T-helper 1 cell treated with Interleukin-12 subunit alpha and Interleukin-12 subunit beta and Interleukin-4 antibody, amounts not matched to agents 30 ng/mL and 1 ng/mL, for 36 hours (primary cell): ENCODE data around the gene ATP5F1C. TPM values are rescaled to one million over a fixed set of nuclear protein-coding genes. Genes with fewer than 3 reads are reported as not detected.

ENCODE experiments used
- intact Hi-C: fragments of 100-400 bp; cut with micrococcal nuclease; formaldehyde crosslinking; loops from one replicate; pipeline ENCODE4 v1.15.1; 2024
- total RNA-seq: library from RNA; stranded (reverse); gene quantifications from 2 replicates; pipeline ENCODE4 v1.2.3, GENCODE V29; 2022

The ATP5F1C gene
- total RNA-seq, 1 donor from 2014 or later = 280 TPM

DNA sequence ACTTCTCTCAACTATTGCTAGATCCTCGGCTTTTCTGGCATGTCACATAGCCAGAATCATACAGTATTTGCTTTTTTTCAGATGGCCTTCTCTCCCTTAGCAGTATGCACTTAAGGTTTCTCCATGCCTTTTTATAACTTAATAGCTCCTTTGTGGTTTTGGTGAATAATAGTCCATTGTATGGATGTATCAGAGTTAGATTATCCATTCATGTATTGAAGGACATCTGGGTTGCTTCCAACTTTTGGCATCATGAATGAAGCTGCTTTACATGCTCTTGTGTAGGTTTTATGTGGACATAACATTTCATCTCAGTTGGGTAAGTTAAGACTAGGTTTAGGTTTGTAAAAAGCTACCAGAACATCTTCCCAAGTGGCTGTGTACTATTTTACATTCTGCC lies 4.6 kb downstream of the ATP5F1C start:
- intact Hi-C loops = no loop called here

DNA sequence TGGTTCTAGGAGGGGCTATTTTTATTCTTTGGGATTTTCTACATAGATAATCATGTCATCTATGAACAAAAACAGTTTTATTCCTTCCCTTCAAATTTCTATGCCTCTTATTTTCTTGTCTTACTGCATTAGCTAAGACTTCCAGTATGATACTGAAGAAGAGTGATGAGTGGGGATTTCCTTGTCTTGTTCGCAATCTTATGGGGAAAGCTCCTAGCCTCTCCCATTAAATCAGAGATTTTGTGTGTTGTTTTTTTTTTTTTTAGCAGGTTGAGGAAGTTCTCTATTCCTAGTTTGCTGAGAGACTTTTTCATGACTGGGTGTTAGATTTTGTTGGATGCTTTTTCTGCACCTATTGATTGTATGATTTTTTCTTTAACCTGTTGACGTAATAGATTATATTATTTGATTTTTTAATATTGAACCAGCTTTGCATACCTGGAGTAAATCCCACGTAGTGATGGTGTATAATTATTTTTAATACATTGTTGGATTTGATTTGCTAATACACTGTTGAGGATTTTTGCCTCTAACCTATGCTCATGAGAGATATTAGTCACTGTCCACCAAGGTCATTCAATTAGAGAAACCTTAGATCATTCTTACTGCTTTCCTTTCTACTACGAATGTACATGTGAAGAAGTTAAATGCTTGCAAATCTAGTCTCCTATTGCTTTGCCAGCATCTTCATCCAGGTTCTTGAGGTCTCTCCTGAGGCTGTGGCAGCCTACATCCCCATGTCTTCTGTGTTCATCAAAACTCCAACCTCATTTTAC lies 6.5 kb downstream of the ATP5F1C start:
- intact Hi-C loops = no loop called here

GRCh38 chr10:7795605-7796004 lies 7.6 kb downstream of the ATP5F1C start:
- intact Hi-C loops = no loop called here

DNA sequence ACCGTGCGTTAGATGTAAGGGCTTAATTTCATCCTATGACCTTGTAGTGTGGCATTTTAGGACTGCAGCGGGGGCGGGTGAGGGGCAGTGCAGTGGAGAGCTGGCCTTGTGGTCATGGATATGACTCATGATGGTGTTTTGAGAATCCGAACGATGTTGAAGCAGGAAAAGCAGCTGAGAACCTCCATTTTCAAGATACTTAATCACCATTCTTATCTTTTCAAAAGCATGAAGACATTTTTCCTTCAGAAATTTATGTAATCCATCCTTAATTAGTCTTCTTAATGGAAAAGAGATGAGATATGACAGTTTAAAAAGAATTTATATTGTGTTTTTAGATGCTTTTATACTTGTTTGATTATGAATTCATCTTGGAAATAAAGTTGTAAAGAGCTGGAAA lies 9.6 kb downstream of the ATP5F1C start:
- intact Hi-C loops = no loop called here

DNA sequence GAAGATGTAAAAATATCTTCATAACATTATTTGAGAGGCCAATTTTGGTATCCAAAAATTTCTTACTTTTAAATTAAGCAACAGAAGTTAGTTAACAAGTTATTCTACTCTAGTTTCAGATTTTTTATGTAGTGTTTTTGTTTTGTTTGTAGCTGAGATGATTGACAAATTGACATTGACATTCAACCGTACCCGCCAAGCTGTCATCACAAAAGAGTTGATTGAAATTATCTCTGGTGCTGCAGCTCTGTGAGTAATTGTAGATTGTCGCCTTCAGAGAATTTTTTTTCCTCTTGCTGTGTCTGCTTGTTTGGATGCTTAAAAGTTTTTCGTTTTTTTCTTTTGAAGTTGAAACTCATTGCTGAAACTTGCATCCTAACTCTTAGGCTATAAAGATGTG lies 14.6 kb downstream of the ATP5F1C start:
- intact Hi-C loops = no loop called here

DNA sequence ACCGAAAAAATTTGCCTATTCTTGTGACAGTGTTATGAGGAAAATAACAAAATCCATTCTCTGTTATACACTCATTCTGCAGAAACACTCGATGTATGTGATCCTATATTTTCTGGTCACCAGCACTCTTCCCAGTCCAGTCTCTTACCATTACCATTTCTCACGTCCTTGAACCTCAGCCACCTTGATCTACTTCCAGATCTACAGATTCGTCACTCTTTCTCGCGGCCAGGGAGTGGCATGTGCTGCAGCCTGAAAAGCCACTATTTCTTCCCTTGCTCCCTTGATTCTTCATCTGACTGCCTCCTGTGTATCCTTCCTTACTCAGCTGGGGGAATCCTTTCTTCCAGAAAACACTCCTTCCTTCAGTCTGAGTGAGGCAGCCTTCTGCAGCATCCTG lies 16.2 kb downstream of the ATP5F1C start:
- intact Hi-C loops = no loop called here

DNA sequence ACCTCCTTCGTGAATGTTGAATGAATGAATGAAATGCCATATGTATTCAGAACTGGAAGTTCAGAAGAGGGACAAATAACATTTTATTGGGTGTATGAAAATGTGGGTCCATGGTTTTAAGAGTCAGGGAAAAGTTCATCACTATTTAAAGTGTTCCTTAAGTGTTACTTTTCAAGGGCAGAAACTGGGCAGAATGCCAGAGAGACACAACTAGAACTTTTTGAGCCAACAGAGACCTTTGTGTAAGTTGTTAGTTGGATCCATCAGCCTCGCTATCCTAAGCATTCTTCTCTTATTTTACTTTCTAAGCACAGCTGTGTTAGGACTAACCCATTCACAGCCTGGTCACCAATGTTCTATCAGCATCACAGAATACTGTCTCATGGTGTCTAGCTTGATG lies 16.8 kb downstream of the ATP5F1C start:
- intact Hi-C loops = no loop called here

DNA sequence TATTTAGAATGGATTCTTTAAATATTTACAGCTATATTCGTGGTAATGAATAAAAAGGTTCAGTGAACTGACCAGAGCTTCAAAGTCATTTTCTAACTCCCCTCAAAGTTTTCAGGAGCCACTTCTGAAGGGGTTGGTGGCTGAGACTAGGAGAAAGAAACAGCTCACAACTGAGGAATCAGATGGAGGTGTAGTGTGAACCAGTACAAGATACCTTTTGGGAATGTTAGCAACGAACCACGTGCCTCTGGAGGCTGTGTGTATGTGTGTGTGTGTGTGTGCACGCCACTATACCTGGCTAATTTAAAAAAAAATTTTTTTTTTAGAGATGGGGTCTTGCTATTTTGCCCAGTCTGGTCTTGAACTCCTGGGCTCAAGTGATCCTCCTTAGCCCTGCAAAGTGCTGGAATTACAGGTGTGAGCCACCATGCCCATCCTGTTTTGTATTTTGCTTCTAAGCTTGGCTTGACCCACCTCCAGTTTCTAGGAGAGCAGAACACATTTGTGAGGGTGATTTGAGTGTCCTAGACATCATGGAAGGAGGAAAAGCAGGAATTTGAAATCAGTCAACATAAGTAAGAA lies 20.8 kb downstream of the ATP5F1C start:
- intact Hi-C loops = no loop called here

- intact Hi-C loops = loop anchor here (10.0 kb wide), 1 partner anchor 594 kb away; no protein-coding TSS in a partner anchor
Observed at GRCh38 chr10:7810443-7810842, 22.5 kb downstream of the ATP5F1C start.

- intact Hi-C loops = loop anchor here (10.0 kb wide), 1 partner anchor 594 kb away; no protein-coding TSS in a partner anchor
Observed at GRCh38 chr10:7811000-7811399, 23.0 kb downstream of the ATP5F1C start.

DNA sequence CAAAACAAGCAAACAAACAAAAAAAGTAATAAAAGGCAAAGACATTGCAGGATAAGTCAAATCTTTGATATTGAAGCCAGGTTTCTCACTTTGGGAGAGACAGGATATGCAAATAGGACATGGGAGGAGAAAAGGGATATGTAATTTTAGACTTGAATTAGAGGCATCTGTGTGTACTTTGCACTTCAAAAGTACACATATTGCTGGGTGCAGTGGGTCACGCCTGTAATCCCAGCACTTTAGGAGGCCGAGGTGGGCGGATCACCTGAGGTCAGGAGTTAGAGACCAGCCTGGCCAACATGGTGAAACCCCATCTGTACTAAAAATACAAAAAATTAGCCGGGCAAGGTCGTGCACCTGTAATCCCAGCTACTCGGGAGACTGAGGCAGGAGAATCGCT lies 23.8 kb downstream of the ATP5F1C start:
- intact Hi-C loops = loop anchor here (10.0 kb wide), 1 partner anchor 593 kb away; no protein-coding TSS in a partner anchor

DNA sequence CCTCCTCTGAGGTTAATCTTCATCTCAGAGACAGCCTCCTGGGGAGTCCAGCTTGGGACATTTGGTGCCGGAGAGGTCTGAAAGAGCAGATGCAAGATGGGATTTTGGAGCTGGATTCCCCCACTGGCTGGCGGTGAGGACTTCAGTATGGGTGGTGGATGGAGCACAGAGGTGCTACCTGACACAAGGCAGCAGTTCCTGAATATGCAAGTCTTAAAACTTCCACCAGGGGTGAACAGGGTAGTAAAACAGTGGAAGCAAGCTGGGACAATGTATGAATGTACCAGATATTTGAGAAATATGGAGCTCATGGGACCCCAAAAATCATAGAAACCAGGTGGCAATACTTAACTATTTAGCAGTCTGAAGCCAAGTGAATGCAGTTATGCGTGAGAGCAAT lies 25.5 kb downstream of the ATP5F1C start:
- intact Hi-C loops = loop anchor here (10.0 kb wide), 1 partner anchor 591 kb away; no protein-coding TSS in a partner anchor

DNA sequence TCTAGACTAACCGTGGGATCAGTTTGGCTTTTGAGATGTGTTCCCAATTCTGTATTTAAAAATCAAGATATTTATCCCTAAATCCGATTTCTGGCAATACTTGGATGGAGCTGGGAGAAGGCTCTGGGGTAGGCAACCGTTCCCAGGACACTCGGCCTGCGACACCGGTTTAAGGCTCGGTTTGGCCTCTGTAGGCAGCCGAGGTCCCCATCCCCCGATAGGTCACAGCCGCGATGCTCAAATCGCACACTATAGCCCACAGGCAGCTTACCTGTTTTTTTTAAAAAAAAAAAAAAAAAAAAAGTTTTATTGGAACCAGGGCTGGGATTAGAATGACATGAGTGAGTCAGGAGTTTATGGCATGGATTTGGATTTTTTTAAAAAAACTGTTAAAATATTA lies 29.6 kb downstream of the ATP5F1C start:
- intact Hi-C loops = loop anchor here (5.0 to 10.0 kb wide), 3 partner anchors 235 to 1485 kb away; partner anchors contain the start of gene GATA3

- intact Hi-C loops = loop anchor here (1.0 to 10.0 kb wide), 6 partner anchors 30 to 1484 kb away; partner anchors contain the start of genes ATP5F1C, GATA3 and SFMBT2
Observed at GRCh38 chr10:7817984-7818294, 30.0 kb downstream of the ATP5F1C start.

DNA sequence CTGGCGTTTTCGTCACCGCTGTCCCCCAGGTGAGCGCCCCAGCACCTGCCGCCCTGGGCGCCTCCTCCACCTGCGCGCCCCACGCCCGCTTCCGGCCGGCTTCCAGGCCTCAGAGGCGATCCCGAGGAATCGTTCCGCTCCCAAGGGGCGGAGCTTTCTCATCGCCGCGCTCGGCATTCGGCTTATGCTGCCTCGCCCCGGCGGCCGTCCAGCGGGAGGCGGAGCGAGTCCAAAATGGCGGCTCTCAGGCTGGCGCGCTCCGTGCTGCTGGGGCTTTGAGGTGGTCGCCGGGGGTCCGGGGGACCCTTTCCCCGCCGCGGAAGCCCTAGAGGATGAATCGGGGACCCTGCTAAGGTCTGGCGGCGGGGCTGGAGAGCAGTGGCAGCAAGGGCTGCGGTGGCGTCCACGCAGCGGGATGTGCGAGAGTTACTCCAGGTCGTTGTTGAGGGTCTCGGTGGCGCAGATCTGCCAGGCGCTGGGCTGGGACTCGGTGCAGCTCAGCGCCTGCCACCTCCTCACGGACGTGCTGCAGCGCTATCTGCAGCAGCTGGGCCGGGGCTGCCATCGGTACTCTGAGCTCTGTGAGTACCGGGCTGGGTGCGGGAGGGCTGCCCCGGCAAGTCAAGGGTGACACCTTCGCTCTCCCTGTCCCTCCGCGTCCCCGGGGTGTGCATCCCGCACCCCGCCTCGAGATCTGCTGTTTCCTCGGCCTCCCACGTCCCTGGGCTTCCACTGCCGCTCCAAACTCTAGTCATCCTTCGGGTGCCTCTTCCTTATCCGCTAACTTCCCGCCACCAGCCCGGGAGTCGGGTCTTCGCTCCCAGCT lies 30.5 kb downstream of the ATP5F1C start, which contains the start of gene TAF3:
TAF3 (plus strand) TSS at position 211 of the 826 bp plus-strand sequence; CDS start at position 416, 205 bp downstream.
- intact Hi-C loops = loop anchor here (1.0 to 10.0 kb wide), 6 partner anchors 30 to 1484 kb away; partner anchors contain the start of genes ATP5F1C, GATA3 and SFMBT2

DNA sequence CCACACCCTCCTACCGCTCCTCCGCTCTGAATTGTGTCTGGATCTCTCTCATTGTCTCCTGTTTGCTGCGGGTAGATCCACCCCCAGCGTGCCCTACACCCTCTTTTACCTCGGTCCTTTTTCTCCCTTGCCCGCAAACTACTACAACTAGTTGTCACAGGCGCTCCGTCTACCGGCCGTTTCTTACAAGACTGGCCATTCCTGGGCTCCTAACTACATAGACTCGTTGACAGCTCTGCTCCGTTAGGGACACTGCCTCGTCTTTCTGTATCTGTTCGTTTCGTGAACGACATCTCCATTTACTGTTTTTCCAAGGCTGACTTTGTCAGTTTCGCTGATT lies 31.1 kb downstream of the ATP5F1C start:
- intact Hi-C loops = loop anchor here (5.0 to 10.0 kb wide), 3 partner anchors 233 to 1483 kb away; partner anchors contain the start of gene GATA3

- intact Hi-C loops = no loop called here
Observed at GRCh38 chr10:7824251-7824650, 36.3 kb downstream of the ATP5F1C start.

DNA sequence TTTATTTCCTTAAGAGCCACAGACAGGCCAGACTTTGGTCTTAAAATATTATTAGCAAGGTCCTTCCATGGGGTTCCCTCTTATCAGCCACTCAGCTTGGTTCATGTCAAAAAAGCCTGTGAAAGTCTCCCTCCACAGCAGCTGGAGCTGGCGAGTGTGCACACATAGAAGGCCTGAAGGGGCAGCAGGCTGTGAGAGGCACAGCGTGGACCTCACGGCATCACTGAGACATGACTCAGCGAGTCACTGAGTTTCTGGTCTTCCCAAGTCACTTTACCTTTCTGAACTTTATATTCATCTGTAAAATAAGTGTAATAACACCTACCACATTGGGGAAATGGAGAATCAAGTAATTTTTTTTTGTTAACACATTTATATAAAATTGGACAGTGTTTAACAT lies 39.0 kb downstream of the ATP5F1C start:
- intact Hi-C loops = loop anchor here (2.0 kb wide), 1 partner anchor 62 kb away; no protein-coding TSS in a partner anchor

DNA sequence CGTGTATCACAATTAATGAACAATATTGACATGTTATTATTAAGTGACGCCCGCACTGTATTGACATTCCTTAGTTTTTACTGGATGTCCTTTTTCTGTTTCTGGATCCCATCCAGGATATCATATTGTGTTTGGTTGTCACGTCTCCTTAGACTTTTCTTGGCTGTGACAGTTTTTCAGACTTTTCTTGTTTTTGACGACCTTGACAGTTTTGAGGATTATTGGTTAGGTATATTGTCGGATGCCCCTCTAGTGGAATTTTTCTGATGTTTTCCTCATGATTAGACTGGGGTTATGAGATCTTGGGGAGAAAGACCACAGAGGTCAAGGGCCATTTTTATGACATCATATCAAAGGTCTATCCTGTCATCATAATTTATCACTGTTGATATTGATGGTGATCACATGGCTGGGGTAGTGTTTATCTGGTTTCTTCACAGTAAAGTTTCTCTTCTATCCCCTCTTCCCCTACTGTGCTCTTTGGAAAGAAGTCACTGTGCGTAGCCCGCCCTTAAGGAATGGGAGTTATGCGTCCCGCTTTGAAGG lies 41.4 kb downstream of the ATP5F1C start:
- intact Hi-C loops = no loop called here

GRCh38 chr10:7832060-7832459 lies 44.1 kb downstream of the ATP5F1C start:
- intact Hi-C loops = no loop called here

GRCh38 chr10:7833210-7833609 lies 45.2 kb downstream of the ATP5F1C start:
- intact Hi-C loops = no loop called here
